Measurements from ENCODE around the gene FNTB.
A peak's percentile ranks its signal among the peaks of the same experiment; 100 is the strongest.

FNTB gene

GRCh38 chr14:64960762-64961276 lies 25.9 kb upstream of the FNTB start:
- peaks cover 25% of the 10 kb centered on the region for H3K4me1 ChIP-seq (ENCODE audit: insufficient read depth, low read length)
- H3K9me3 ChIP-seq (ENCODE audit: control insufficient read depth, insufficient read depth, low read length) = no peaks in the 10 kb centered on the region
- H3K36me3 ChIP-seq (ENCODE audit: insufficient read depth, low read length) = no peaks in the 10 kb centered on the region
- no peak overlapping the region for H3K9ac ChIP-seq (ENCODE audit: low read depth, low read length)

GRCh38 chr14:64963611-64964010 lies 23.1 kb upstream of the FNTB start:
- H3K4me1 ChIP-seq (ENCODE audit: insufficient read depth, low read length) = peaks cover 17% of the 10 kb centered on the region
- no peaks in the 10 kb centered on the region for H3K36me3 ChIP-seq (ENCODE audit: insufficient read depth, low read length)
- no peak overlapping the region for H3K9ac ChIP-seq (ENCODE audit: low read depth, low read length)
- H3K9me3 ChIP-seq (ENCODE audit: control insufficient read depth, insufficient read depth, low read length) = no peaks in the 10 kb centered on the region

GRCh38 chr14:64965356-64966000 lies 21.2 kb upstream of the FNTB start:
- Histone ChIP-seq H3K4me1 (ENCODE audit: insufficient read depth, low read length) (peaks cover 19% of the 10 kb centered on the region), H3K9ac (ENCODE audit: low read depth, low read length) (no peak overlapping the region), H3K36me3 (ENCODE audit: insufficient read depth, low read length) (no peaks in the 10 kb centered on the region), H3K9me3 (ENCODE audit: control insufficient read depth, insufficient read depth, low read length) (no peaks in the 10 kb centered on the region)

- H3K4me1 ChIP-seq (ENCODE audit: insufficient read depth, low read length) = peaks cover 18% of the 10 kb centered on the region
- no peaks in the 10 kb centered on the region for H3K36me3 ChIP-seq (ENCODE audit: insufficient read depth, low read length)
- no peaks in the 10 kb centered on the region for H3K9me3 ChIP-seq (ENCODE audit: control insufficient read depth, insufficient read depth, low read length)
- no peak overlapping the region for H3K9ac ChIP-seq (ENCODE audit: low read depth, low read length)
These were observed 19.7 kb upstream of the FNTB start for GRCh38 chr14:64966976-64967375.

- Histone ChIP-seq H3K4me1 (ENCODE audit: insufficient read depth, low read length) (peaks cover 21% of the 10 kb centered on the region), H3K36me3 (ENCODE audit: insufficient read depth, low read length) (no peaks in the 10 kb centered on the region), H3K9me3 (ENCODE audit: control insufficient read depth, insufficient read depth, low read length) (no peaks in the 10 kb centered on the region), H3K9ac (ENCODE audit: low read depth, low read length) (no peak overlapping the region)
These were observed 18.5 kb upstream of the FNTB start for GRCh38 chr14:64968167-64968566.

GRCh38 chr14:64968651-64969050 lies 18.0 kb upstream of the FNTB start:
- Histone ChIP-seq H3K9ac (ENCODE audit: low read depth, low read length) (no peak overlapping the region), H3K9me3 (ENCODE audit: control insufficient read depth, insufficient read depth, low read length) (no peaks in the 10 kb centered on the region), H3K36me3 (ENCODE audit: insufficient read depth, low read length) (no peaks in the 10 kb centered on the region), H3K4me1 (ENCODE audit: insufficient read depth, low read length) (peaks cover 21% of the 10 kb centered on the region)

GRCh38 chr14:64970041-64970440 lies 16.7 kb upstream of the FNTB start:
- peaks cover 24% of the 10 kb centered on the region for H3K4me1 ChIP-seq (ENCODE audit: insufficient read depth, low read length)
- no peaks in the 10 kb centered on the region for H3K36me3 ChIP-seq (ENCODE audit: insufficient read depth, low read length)
- H3K9ac ChIP-seq (ENCODE audit: low read depth, low read length) = no peak overlapping the region
- no peaks in the 10 kb centered on the region for H3K9me3 ChIP-seq (ENCODE audit: control insufficient read depth, insufficient read depth, low read length)

- Histone ChIP-seq H3K9ac (ENCODE audit: low read depth, low read length) (peak overlapping the region; percentile 75; the same call in 1 of the 2 replicates), H3K36me3 (ENCODE audit: insufficient read depth, low read length) (no peaks in the 10 kb centered on the region), H3K9me3 (ENCODE audit: control insufficient read depth, insufficient read depth, low read length) (no peaks in the 10 kb centered on the region), H3K4me1 (ENCODE audit: insufficient read depth, low read length) (peaks cover 25% of the 10 kb centered on the region)
These were observed 15.8 kb upstream of the FNTB start for GRCh38 chr14:64970776-64971477.

- Histone ChIP-seq H3K4me1 (ENCODE audit: insufficient read depth, low read length) (peaks cover 26% of the 10 kb centered on the region), H3K36me3 (ENCODE audit: insufficient read depth, low read length) (no peaks in the 10 kb centered on the region)
These were observed 15.2 kb upstream of the FNTB start for GRCh38 chr14:64971491-64971942.

GRCh38 chr14:64971943-64972791 lies 14.5 kb upstream of the FNTB start, which contains the start of gene RAB15:
RAB15 (minus strand) TSS chr14:64972336; CDS start chr14:64972076, 260 bp downstream.
- H3K9me3 ChIP-seq (ENCODE audit: control insufficient read depth, insufficient read depth, low read length) = no peaks in the 10 kb centered on the region
- peaks cover 31% of the 10 kb centered on the region for H3K4me1 ChIP-seq (ENCODE audit: insufficient read depth, low read length)
- no peaks in the 10 kb centered on the region for H3K36me3 ChIP-seq (ENCODE audit: insufficient read depth, low read length)
- peak within 1 kb of the TSS; percentile 75 for H3K9ac ChIP-seq (ENCODE audit: low read depth, low read length)

More at GRCh38 chr14:64971491-64971942, 15.2 kb upstream of the FNTB start:
- H3K9me3 ChIP-seq (ENCODE audit: control insufficient read depth, insufficient read depth, low read length) = no peaks in the 10 kb centered on the region
- H3K9ac ChIP-seq (ENCODE audit: low read depth, low read length) = peak overlapping the region; percentile 75; the same call in 1 of the 2 replicates

- Histone ChIP-seq H3K9ac (ENCODE audit: low read depth, low read length) (peak overlapping the region; percentile 75), H3K4me1 (ENCODE audit: insufficient read depth, low read length) (peaks cover 32% of the 10 kb centered on the region), H3K36me3 (ENCODE audit: insufficient read depth, low read length) (no peaks in the 10 kb centered on the region), H3K9me3 (ENCODE audit: control insufficient read depth, insufficient read depth, low read length) (no peaks in the 10 kb centered on the region)
These were observed 13.7 kb upstream of the FNTB start for GRCh38 chr14:64973026-64973442.

GRCh38 chr14:64973826-64974225 lies 12.9 kb upstream of the FNTB start:
- Histone ChIP-seq H3K36me3 (ENCODE audit: insufficient read depth, low read length) (no peaks in the 10 kb centered on the region), H3K9ac (ENCODE audit: low read depth, low read length) (no peak overlapping the region), H3K4me1 (ENCODE audit: insufficient read depth, low read length) (peaks cover 30% of the 10 kb centered on the region), H3K9me3 (ENCODE audit: control insufficient read depth, insufficient read depth, low read length) (no peaks in the 10 kb centered on the region)

GRCh38 chr14:64974563-64974962 lies 12.1 kb upstream of the FNTB start:
- Histone ChIP-seq H3K4me1 (ENCODE audit: insufficient read depth, low read length) (peaks cover 29% of the 10 kb centered on the region), H3K9me3 (ENCODE audit: control insufficient read depth, insufficient read depth, low read length) (no peaks in the 10 kb centered on the region), H3K9ac (ENCODE audit: low read depth, low read length) (no peak overlapping the region), H3K36me3 (ENCODE audit: insufficient read depth, low read length) (no peaks in the 10 kb centered on the region)
